K562 (cell line): Measurements from ENCODE around the gene PRDM15. TPM values are rescaled to one million over a fixed set of nuclear protein-coding genes. Genes with fewer than 3 reads are reported as not detected.

ENCODE experiments used
- ATAC-seq: fragments of 200-7000 bp; cut with Tn5 transposase; 3 replicates; pipeline ENCODE4 v1.9.1; 2020; ENCODE audit warnings: moderate library complexity
- BruUV-seq: library from RNA; stranded (reverse); fragments of 400-500 nt; replicated peaks from 2 replicates; lab custom pipeline; 2021; lab: Mats Ljungman, UMichigan
- CTCF ChIA-PET: fragments of 300-600 bp; formaldehyde crosslinking; extraction: SDS; loops from one replicate; lab custom pipeline; 2021; ENCODE audit warnings: low intra/inter-chr PET ratio; lab: Yijun Ruan, JAX
- POLR2A ChIA-PET: fragments of 300-600, 350-650 bp; sonication (Branson Sonifier 250); formaldehyde crosslinking; extraction: SDS; loops from one replicate; lab custom pipeline; 2021; ENCODE audit warnings: antibody characterized with exemption, inconsistent platforms; lab: Yijun Ruan, JAX
- DNase-seq, 4 experiments: peaks; one replicate each; pipeline versions ENCODE4 v3.0.0 to v3.0.0-alpha.2; 2011 to 2018; ENCODE audit warnings: low spot score in 3 of 4, mixed read lengths in 3 of 4; ENCODE audit errors: extremely low read depth in 1 of 4
- FAIRE-seq: peaks from 2 replicates; lab custom pipeline; 2011; peaks lifted over from hg19 to GRCh38; lab: Jason Lieb, UNC
- H2AFZ ChIP-seq: 2 replicates; pipeline ENCODE4 v1.6.0; 2011; ENCODE audit warnings: low read depth, low read length, control low read depth, inconsistent platforms
- H3K27ac ChIP-seq: fragments of 200-600 bp; 3 replicates; pipeline ENCODE4 v1.8.0; 2011; ENCODE audit warnings: low read depth, mild to moderate bottlenecking, control low read depth, inconsistent platforms, low read length, moderate library complexity, mixed read lengths; ENCODE audit errors: extremely low read depth
- H3K27me3 ChIP-seq, 2 experiments: fragments of 300-600 bp in 1 of 2; 2 replicates in 1 of 2; 3 replicates in 1 of 2; pipeline versions ENCODE4 v1.6.0 to v1.8.0; 2011; ENCODE audit warnings: inconsistent platforms in 2 of 2, low read length in 2 of 2, mild to moderate bottlenecking in 1 of 2, mixed read lengths in 1 of 2, moderate library complexity in 1 of 2; ENCODE audit not compliant: control insufficient read depth in 2 of 2, insufficient read depth in 2 of 2
- H3K36me3 ChIP-seq: fragments of 300-600 bp; 3 replicates; pipeline ENCODE4 v1.8.0; 2011; ENCODE audit warnings: mild to moderate bottlenecking, low read length, inconsistent platforms; ENCODE audit not compliant: control insufficient read depth, insufficient read depth
- H3K4me1 ChIP-seq, 2 experiments: fragments of 200-600 bp in 1 of 2; replicated peaks in 1 of 2; 2 replicates in 1 of 2; 3 replicates in 1 of 2; pipeline versions ENCODE4 v1.5.1 to v1.8.0; 2011; ENCODE audit warnings: inconsistent platforms in 2 of 2, low read length in 2 of 2, mild to moderate bottlenecking in 1 of 2, mixed read lengths in 1 of 2, moderate library complexity in 1 of 2; ENCODE audit not compliant: control insufficient read depth in 2 of 2, insufficient read depth in 2 of 2
- H3K4me2 ChIP-seq: 2 replicates; pipeline ENCODE4 v1.6.1; 2011; ENCODE audit warnings: low read length, control low read depth, inconsistent platforms, mixed read lengths; ENCODE audit not compliant: insufficient read depth
- H3K4me3 ChIP-seq: fragments of 200-600 bp; sonication (generic), shearing (Covaris generic); 2 replicates; pipeline ENCODE4 v1.5.1; 2016; ENCODE audit warnings: control low read depth, inconsistent platforms
- H3K79me2 ChIP-seq: fragments of 200-600 bp; 3 replicates; pipeline ENCODE4 v1.8.0; 2011; ENCODE audit warnings: low read length, inconsistent platforms; ENCODE audit not compliant: control insufficient read depth, insufficient read depth
- H3K9ac ChIP-seq, 2 experiments: 2 replicates each; pipeline versions ENCODE4 v1.6.0 to v1.6.1; 2011; ENCODE audit warnings: low read depth in 2 of 2, low read length in 2 of 2, control low read depth in 1 of 2, inconsistent platforms in 1 of 2, mild to moderate bottlenecking in 1 of 2, mixed read lengths in 1 of 2; ENCODE audit not compliant: insufficient read depth in 1 of 2
- H3K9me1 ChIP-seq: one replicate; pipeline ENCODE4 v1.6.0; 2011; ENCODE audit warnings: inconsistent platforms, mild to moderate bottlenecking, low read length, moderate library complexity; ENCODE audit not compliant: control insufficient read depth, insufficient read depth
- H3K9me3 ChIP-seq: replicated peaks from 2 replicates; pipeline ENCODE4 v1.5.1; 2011; ENCODE audit warnings: low read depth, low read length, inconsistent platforms; ENCODE audit not compliant: control insufficient read depth, insufficient read depth
- H4K20me1 ChIP-seq: replicated peaks from 2 replicates; pipeline ENCODE4 v1.6.1; 2011; ENCODE audit warnings: low read length, inconsistent platforms, mixed read lengths; ENCODE audit not compliant: control insufficient read depth, insufficient read depth
- ARID1B ChIP-seq: fragments of 450-650 bp; IDR thresholded peaks from 2 replicates; pipeline ENCODE4 v1.6.1; 2016; ENCODE audit warnings: antibody characterized with exemption, mild to moderate bottlenecking, inconsistent platforms
- ATF1 ChIP-seq, 2 experiments: fragments of 450-650 bp in 1 of 2; IDR thresholded peaks; 2 replicates each; pipeline ENCODE4 v1.6.1; 2016; ENCODE audit warnings: missing compliant biosample characterization in 1 of 2, missing genetic modification characterization in 1 of 2
- FOS ChIP-seq: IDR thresholded peaks from 3 replicates; pipeline ENCODE4 v1.6.1; 2011; ENCODE audit not compliant: insufficient read length; ENCODE audit errors: extremely low read depth
- FOXA1 ChIP-seq: fragments of 450-650 bp; IDR thresholded peaks from 2 replicates; pipeline ENCODE4 v1.6.1; 2016; ENCODE audit warnings: mild to moderate bottlenecking, borderline replicate concordance
- GABPB1 ChIP-seq: sonication (generic); formaldehyde crosslinking; IDR thresholded peaks from 2 replicates; pipeline ENCODE4 v1.8.0; 2022; ENCODE audit warnings: mild to moderate bottlenecking, missing genetic modification reagents
- HDAC1 ChIP-seq, 2 experiments: fragments of 450-650 bp; IDR thresholded peaks; 2 replicates each; pipeline ENCODE4 v1.6.1; 2016 to 2017; ENCODE audit warnings: inconsistent platforms in 1 of 2, mild to moderate bottlenecking in 1 of 2, moderate library complexity in 1 of 2
- PML ChIP-seq: IDR thresholded peaks from 2 replicates; pipeline ENCODE4 v1.6.1; 2012; ENCODE audit warnings: low read length, inconsistent platforms
- SMARCC2 ChIP-seq: fragments of 450-650 bp; IDR thresholded peaks from 2 replicates; pipeline ENCODE4 v1.6.1; 2017; ENCODE audit warnings: antibody characterized with exemption, moderate library complexity, mild to moderate bottlenecking, low read depth
- SP2 ChIP-seq: IDR thresholded peaks from 2 replicates; pipeline ENCODE4 v1.6.1; 2011; ENCODE audit warnings: mild to moderate bottlenecking, low read depth, low read length, moderate library complexity; ENCODE audit not compliant: poor library complexity, severe bottlenecking; ENCODE audit errors: extremely low read depth
- STAT5A ChIP-seq: IDR thresholded peaks from 2 replicates; pipeline ENCODE4 v1.6.1; 2012; ENCODE audit warnings: low read length, inconsistent platforms, borderline replicate concordance
- TCF7 ChIP-seq: sonication (generic); IDR thresholded peaks from 2 replicates; pipeline ENCODE4 v1.6.1; 2016; ENCODE audit warnings: antibody characterized with exemption, borderline replicate concordance
- XRCC3 ChIP-seq: fragments of 450-650 bp; IDR thresholded peaks from 2 replicates; pipeline ENCODE4 v1.6.1; 2017; ENCODE audit warnings: mild to moderate bottlenecking, moderate library complexity
- ZNF449 ChIP-seq: fragments of 250-450 bp; sonication (Bioruptor Pico); IDR thresholded peaks from 2 replicates; pipeline ENCODE4 v1.8.0; 2022; ENCODE audit warnings: moderate library complexity, mild to moderate bottlenecking, inconsistent platforms
- WGBS: fragments of 100-300 bp; shearing (Covaris generic); methylation state at CpG from one replicate; pipeline ENCODE4 v1.1.6; 2016; ENCODE audit warnings: low coverage, mixed read lengths; ENCODE audit not compliant: insufficient coverage; ENCODE audit errors: missing lambda C conversion rate; 5-methylcytosine and 5-hydroxymethylcytosine counted together
- in situ Hi-C: fragments of 300-500 bp; cut with MboI; formaldehyde crosslinking; loops from 4 replicates; pipeline ENCODE4 v1.15.0; 2018; ENCODE audit warnings: inconsistent platforms, mixed read lengths
- intact Hi-C: fragments of 100-400 bp; cut with micrococcal nuclease; formaldehyde crosslinking; loops from 2 replicates; pipeline ENCODE4 v1.14.2; 2022
- polyA plus RNA-seq, 8 experiments: library from polyadenylated mRNA; depleted of rRNA in 4 of 8; stranded (reverse) in 5 of 8; unstranded in 3 of 8; fragments of >200 nt; fragmentation: Nextera tagmentation in 2 of 8; fragmentation: Illumina TruSeq in 1 of 8; extraction: Ambion mirVana in 2 of 8; extraction: Trizol in 1 of 8; gene quantifications; 2 replicates each; pipeline versions ENCODE4 v1.2.1 to v1.2.3, GENCODE V29; 2011 to 2014; ENCODE audit warnings: inconsistent platforms in 1 of 8, missing spikeins in 1 of 8
- total RNA-seq, 7 experiments: library from RNA; depleted of rRNA in 6 of 7; stranded (reverse); fragments of >200 nt in 6 of 7; fragmentation: Illumina TruSeq in 2 of 7; extraction: Trizol in 2 of 7; gene quantifications; 2 replicates each; pipeline versions ENCODE4 v1.2.1 to v1.2.3, GENCODE V29; 2011 to 2021; ENCODE audit warnings: low replicate concordance in 1 of 7
- TF ChIP-seq, protein P1 (sequence below), 2 experiments: fragments of 450-650 bp in 1 of 2; sonication (generic) in 1 of 2; formaldehyde crosslinking in 1 of 2; IDR thresholded peaks in 1 of 2; conservative IDR thresholded peaks in 1 of 2; 2 replicates each; pipeline versions ENCODE4 v1.6.1 to v1.8.1; 2016 to 2023; ENCODE audit warnings: mild to moderate bottlenecking in 2 of 2, moderate library complexity in 2 of 2, inconsistent platforms in 1 of 2, missing genetic modification reagents in 1 of 2
- TF ChIP-seq, protein P2 (sequence below), 2 experiments: fragments of 200-800 bp in 1 of 2; sonication (Bioruptor generic) in 1 of 2; sonication (generic) in 1 of 2; formaldehyde crosslinking in 1 of 2; IDR thresholded peaks in 1 of 2; conservative IDR thresholded peaks in 1 of 2; 2 replicates each; pipeline versions ENCODE4 v1.5.0 to v1.6.1; 2016 to 2020; ENCODE audit warnings: missing compliant biosample characterization in 1 of 2, missing genetic modification characterization in 1 of 2, missing genetic modification reagents in 1 of 2

Gene PRDM15
- total and polyA plus RNA-seq, 9 of the 15 experiments (the other 6 are each of a cell fraction or from before 2014, with no cell fraction given), result 0.93 to 9.2 (median 6.2) TPM

GRCh38 chr21:41831453-41831831 is 47.7 kb downstream of the PRDM15 start:
- no peak for ATAC-seq
- DNase-seq, result no peak
- no peaks in the 10 kb centered on the region for H4K20me1 ChIP-seq
- H3K27me3 ChIP-seq, result no peaks in the 10 kb centered on the region
- no TSS peak for BruUV-seq
- ChIA-PET POLR2A (no interaction called here), CTCF (no interaction called here)
- no peak overlapping the region for H3K27ac ChIP-seq
- intact Hi-C loops, result no loop called here
- H3K36me3 ChIP-seq, result peaks cover 38% of the 10 kb centered on the region; the same call in 2 of the 3 replicates
- no peak overlapping the region for H3K9ac ChIP-seq
- peaks cover 9 to 24% of the 10 kb centered on the region in 2 experiments; a peak in 4 of 5 replicates for H3K4me1 ChIP-seq
- H3K4me2 ChIP-seq, result no peak overlapping the region
- H3K9me1 ChIP-seq, result peaks cover 3% of the 10 kb centered on the region
- in situ Hi-C loops, result no loop called here
- WGBS, result 90% methylated on average over 8 of the region's 8 CpGs
- no peak overlapping the region for H2AFZ ChIP-seq
- no peaks in the 10 kb centered on the region for H3K9me3 ChIP-seq
- H3K79me2 ChIP-seq, result no peaks in the 10 kb centered on the region
- no peak for TF ChIP-seq XRCC3
- TF ChIP-seq, protein P1, sequence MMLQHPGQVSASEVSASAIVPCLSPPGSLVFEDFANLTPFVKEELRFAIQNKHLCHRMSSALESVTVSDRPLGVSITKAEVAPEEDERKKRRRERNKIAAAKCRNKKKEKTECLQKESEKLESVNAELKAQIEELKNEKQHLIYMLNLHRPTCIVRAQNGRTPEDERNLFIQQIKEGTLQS (IDR thresholded peaks at IDR 0.05), result no peak
- TF ChIP-seq, protein P1 (CRISPR knock-in tag; conservative IDR thresholded peaks at IDR 0.05), result no peak
- TF ChIP-seq STAT5A, result no peak
- no peak for TF ChIP-seq ARID1B
- no peak for TF ChIP-seq FOXA1
- TF ChIP-seq, protein P2, sequence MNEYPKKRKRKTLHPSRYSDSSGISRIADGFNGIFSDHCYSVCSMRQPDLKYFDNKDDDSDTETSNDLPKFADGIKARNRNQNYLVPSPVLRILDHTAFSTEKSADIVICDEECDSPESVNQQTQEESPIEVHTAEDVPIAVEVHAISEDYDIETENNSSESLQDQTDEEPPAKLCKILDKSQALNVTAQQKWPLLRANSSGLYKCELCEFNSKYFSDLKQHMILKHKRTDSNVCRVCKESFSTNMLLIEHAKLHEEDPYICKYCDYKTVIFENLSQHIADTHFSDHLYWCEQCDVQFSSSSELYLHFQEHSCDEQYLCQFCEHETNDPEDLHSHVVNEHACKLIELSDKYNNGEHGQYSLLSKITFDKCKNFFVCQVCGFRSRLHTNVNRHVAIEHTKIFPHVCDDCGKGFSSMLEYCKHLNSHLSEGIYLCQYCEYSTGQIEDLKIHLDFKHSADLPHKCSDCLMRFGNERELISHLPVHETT (CRISPR knock-in tag; conservative IDR thresholded peaks at IDR 0.05 in 1 of 2, IDR thresholded peaks at IDR 0.05 in 1 of 2), result no peak
- no peak for TF ChIP-seq FOS
- no peak for TF ChIP-seq GABPB1 (CRISPR knock-in tag)
- TF ChIP-seq TCF7, result no peak
- TF ChIP-seq SP2, result no peak
- no peak for TF ChIP-seq HDAC1 (IDR thresholded peaks at IDR 0.05)
- TF ChIP-seq SMARCC2, result no peak
- TF ChIP-seq ZNF449, result no peak
- no peak for TF ChIP-seq ATF1 (CRISPR knock-in tag; IDR thresholded peaks at IDR 0.05)
- no peak for TF ChIP-seq ATF1 (tag; IDR thresholded peaks at IDR 0.05)
- TF ChIP-seq PML, result no peak
- FAIRE-seq, result no peak
- no peak overlapping the region for H3K4me3 ChIP-seq
